Skeletal muscle satellite cell (primary cell): ENCODE measurements around the gene TSHZ2.

Experiments
- H3K27me3 ChIP-seq: 2 replicates; pipeline ENCODE4 v1.7.0; 2013; ENCODE audit warnings: low read length; ENCODE audit not compliant: control insufficient read depth, insufficient read depth
- H3K36me3 ChIP-seq: 2 replicates; pipeline ENCODE4 v1.7.0; 2013; ENCODE audit warnings: mild to moderate bottlenecking, control low read depth, low read length; ENCODE audit not compliant: insufficient read depth
- H3K4me1 ChIP-seq: 2 replicates; pipeline ENCODE4 v1.7.0; 2013; ENCODE audit warnings: low read length; ENCODE audit not compliant: control insufficient read depth, insufficient read depth
- H3K4me2 ChIP-seq: 2 replicates; pipeline ENCODE4 v1.7.0; 2013; ENCODE audit warnings: mild to moderate bottlenecking, low read length
- H3K4me3 ChIP-seq: 2 replicates; pipeline ENCODE4 v1.7.0; 2013; ENCODE audit warnings: low read length
- H3K9ac ChIP-seq: 2 replicates; pipeline ENCODE4 v1.7.0; 2013; ENCODE audit warnings: mild to moderate bottlenecking, low read depth, low read length, moderate library complexity
- H3K9me3 ChIP-seq: replicated peaks from 2 replicates; pipeline ENCODE4 v1.7.0; 2013; ENCODE audit warnings: mild to moderate bottlenecking, control low read depth, low read length

Gene TSHZ2

DNA sequence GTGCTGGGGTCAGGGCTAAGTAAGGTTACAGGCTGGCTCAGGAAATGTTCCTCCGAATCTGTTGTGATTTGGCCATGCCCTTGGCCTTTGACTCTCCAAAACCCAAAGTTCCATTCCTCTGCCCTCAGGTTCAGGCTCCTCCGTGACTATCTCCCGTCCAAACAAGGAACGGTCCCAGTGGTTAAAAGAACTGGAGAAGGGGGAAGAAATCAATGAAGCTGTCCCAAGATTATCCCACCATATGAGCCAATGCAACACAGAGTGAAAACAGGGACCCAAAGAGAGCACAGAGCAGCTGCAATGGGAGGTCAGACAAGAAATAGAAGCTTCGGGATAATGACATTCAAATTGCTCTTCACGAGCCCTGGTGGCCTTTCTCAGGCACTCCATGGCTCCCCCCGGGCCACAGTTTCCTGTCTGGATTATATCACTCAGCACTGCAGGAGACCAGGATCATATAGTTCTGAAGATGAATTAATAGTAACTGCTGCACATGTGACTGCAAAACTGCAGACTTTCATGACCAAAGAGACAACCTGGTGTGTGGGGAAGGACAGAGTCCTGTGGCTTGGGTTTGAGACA is 410.2 kb downstream of the TSHZ2 start:
- no peak overlapping the region for H3K9ac ChIP-seq
- no peak overlapping the region for H3K4me3 ChIP-seq
- no peaks in the 10 kb centered on the region for H3K9me3 ChIP-seq

DNA sequence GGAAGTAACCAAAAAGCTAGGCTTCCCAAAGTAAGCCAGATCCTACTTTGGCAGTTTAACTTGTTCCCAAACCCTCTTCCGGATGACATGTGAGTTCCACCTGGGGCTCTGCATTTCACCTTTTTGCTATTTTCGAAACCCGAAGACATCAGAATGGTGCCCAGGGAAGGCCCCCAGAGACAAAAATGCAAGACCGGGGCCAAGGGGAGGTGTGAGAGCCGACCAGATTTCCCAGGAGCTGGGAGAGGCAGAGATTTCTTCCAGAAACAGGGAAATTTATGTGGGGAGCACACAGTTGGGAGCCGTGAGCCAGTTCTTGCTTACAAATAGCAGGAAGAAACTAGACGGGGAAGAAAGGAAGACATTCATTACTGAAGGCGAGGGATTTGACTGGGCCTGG is 411.8 kb downstream of the TSHZ2 start:
- no peak overlapping the region for H3K4me3 ChIP-seq
- H3K4me1 ChIP-seq, result no peaks in the 10 kb centered on the region
- no peaks in the 10 kb centered on the region for H3K36me3 ChIP-seq
- no peaks in the 10 kb centered on the region for H3K27me3 ChIP-seq
- H3K4me2 ChIP-seq, result no peak overlapping the region
- no peak overlapping the region for H3K9ac ChIP-seq
- no peaks in the 10 kb centered on the region for H3K9me3 ChIP-seq

More for the DNA sequence above, 410.2 kb downstream of the TSHZ2 start:
- no peaks in the 10 kb centered on the region for H3K27me3 ChIP-seq
- no peak overlapping the region for H3K4me2 ChIP-seq
- H3K4me1 ChIP-seq, result no peaks in the 10 kb centered on the region
- H3K36me3 ChIP-seq, result no peaks in the 10 kb centered on the region

DNA sequence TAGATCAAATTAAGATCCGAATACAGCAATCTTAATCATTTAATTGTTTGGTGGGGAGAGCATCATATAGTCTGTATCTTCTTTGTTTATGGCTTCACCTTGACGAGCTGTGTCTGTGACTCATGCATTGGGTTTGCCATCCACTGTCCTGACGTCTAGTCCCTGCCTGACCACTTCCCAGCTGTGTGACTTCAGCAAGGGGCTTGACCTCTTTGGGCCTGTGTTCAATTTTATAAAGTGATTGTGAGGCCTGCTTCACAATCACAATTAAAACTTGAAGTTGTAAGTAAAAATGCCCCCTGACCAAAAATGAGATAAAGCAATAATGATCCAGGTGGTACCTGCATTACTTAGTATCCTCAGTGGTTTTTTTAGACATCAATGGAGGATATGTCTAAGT is 412.2 kb downstream of the TSHZ2 start:
- no peaks in the 10 kb centered on the region for H3K9me3 ChIP-seq
- H3K4me2 ChIP-seq, result no peak overlapping the region
- peaks cover 4% of the 10 kb centered on the region for H3K27me3 ChIP-seq
- no peak overlapping the region for H3K4me3 ChIP-seq
- no peak overlapping the region for H3K9ac ChIP-seq
- H3K4me1 ChIP-seq, result no peaks in the 10 kb centered on the region
- no peaks in the 10 kb centered on the region for H3K36me3 ChIP-seq

DNA sequence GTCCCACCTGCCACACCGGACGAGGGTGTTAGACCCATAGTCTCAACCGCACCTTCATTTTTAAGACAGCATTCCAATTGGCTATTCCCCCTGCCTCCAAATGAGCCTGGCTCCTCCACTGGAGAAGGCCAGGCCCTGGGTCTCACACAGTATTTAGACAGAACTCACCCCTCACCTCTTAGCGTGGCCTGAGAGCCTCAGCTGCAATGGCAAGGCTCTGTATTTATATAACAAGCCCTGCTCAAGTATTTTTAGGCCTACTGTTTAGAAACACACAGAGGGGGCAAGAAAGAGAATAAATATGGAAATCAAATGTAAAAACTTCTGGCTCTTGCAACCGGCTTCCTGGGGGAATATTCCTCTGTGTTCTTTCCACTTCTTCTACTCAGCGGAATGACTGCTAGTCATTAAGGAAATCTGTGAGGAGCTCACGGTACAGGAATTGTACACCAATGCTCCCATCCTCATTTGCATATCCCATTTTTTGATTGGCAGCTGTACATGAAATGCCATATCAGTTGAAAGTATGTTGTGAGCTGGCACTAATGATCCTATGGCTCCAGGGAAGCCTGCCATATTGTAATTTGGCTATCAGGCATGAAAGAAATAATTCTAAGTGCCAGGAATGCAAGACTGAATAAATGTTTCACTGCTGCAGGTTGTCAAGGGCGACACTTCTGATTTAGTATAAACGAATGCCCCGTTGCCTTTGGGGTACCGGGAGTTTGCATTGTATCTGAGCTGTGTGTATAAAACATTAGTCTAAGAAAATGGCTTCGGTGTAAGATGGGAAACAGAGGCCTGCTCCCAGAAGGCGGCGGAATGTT is 414.0 kb downstream of the TSHZ2 start:
- Histone ChIP-seq H3K9me3 (no peaks in the 10 kb centered on the region), H3K4me1 (no peaks in the 10 kb centered on the region), H3K4me3 (no peak overlapping the region), H3K4me2 (no peak overlapping the region), H3K9ac (no peak overlapping the region), H3K36me3 (no peaks in the 10 kb centered on the region), H3K27me3 (peaks cover 6% of the 10 kb centered on the region)

DNA sequence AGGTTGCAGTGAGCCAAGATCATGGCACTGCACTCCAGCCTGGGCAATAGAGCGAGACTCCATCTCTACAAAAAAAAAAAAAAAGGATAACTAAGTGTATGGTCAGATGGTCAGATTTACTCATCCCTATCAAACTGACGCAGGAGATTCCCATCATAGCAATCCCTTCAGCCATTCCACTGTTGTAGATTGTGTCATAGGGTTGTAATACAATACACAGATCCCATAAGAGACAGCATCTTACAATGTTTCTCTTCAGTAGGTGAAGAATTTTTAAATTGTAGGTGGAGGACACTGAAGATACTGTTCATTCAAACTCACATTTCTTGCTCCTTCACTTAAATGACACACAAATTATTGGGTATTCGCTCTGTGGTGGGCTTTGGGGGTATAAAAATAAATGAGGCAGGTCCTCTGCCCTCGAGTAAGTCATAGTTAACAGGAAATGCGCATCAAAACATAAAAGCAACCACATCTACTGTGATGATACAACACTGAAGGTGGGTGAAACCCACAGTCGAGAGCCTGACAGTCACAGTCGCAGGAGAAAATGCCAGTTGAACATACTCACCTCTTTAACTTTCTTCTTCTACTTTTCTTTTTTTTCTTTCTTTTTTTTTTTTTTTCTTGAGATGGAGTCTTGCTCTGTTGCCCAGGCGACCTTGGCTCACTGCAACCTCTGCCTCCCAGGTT is 416.0 kb downstream of the TSHZ2 start:
- Histone ChIP-seq H3K9me3 (no peaks in the 10 kb centered on the region), H3K4me1 (no peaks in the 10 kb centered on the region), H3K36me3 (no peaks in the 10 kb centered on the region), H3K4me2 (no peak overlapping the region), H3K4me3 (no peak overlapping the region), H3K27me3 (peaks cover 6% of the 10 kb centered on the region), H3K9ac (no peak overlapping the region)

DNA sequence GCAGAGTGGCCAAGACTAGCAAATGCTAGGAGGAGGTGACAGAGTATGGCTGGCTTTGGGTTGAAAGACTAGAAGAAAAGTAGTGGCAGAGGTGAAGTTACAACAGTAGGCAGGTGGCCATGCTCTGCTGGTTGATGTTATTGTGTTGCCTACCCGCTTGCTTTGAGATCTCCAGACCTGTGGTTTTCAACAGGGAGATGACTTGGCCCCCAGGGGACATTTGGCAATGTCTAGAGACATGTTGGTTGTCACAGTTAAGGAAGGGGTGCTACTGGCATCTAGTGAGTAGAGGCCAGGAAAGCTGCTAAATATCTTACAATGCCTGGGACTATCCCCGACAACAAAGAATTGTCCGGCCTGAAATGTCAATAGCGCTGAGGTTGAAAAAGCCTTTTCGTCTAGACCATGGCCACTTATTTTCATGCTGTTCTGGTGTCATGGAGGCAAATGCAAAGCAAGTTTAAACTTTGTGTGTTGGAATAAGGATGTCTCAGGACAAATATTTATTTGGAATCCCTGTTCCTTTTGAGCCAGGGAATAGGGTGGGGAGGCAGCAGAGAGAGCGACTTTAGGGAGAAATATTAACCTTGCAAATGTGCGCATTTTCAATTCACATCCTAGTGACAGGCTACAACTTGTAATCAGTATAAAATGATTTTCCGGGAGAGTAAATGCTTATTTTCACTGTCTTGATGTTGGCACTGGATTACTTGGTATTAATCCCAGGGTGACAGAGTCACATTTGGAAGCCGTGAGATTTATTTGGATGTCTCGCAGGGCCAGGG is 417.6 kb downstream of the TSHZ2 start:
- Histone ChIP-seq H3K27me3 (peaks cover 6% of the 10 kb centered on the region), H3K4me2 (no peak overlapping the region), H3K4me1 (no peaks in the 10 kb centered on the region), H3K9ac (no peak overlapping the region), H3K4me3 (no peak overlapping the region), H3K9me3 (no peaks in the 10 kb centered on the region), H3K36me3 (no peaks in the 10 kb centered on the region)

DNA sequence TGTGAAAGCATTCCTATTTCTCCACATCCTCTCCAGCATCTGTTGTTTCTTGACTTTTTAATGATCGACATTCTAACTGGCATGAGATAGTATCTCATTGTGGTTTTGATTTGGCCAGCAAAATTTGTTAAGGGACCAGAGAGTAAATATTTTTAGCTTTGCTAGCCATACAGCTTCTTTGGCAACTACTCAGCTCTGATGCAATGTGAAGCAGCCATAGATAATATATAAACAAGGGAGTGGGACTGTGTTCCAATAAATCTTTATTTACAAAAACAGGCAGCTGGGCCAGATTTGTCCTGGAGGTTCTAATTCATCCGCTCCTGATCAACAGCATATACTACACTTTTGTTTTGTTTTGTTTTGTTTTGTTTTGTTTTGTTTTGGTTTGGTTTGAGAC is 418.6 kb downstream of the TSHZ2 start:
- no peaks in the 10 kb centered on the region for H3K36me3 ChIP-seq
- H3K4me2 ChIP-seq, result no peak overlapping the region
- peaks cover 6% of the 10 kb centered on the region for H3K27me3 ChIP-seq

DNA sequence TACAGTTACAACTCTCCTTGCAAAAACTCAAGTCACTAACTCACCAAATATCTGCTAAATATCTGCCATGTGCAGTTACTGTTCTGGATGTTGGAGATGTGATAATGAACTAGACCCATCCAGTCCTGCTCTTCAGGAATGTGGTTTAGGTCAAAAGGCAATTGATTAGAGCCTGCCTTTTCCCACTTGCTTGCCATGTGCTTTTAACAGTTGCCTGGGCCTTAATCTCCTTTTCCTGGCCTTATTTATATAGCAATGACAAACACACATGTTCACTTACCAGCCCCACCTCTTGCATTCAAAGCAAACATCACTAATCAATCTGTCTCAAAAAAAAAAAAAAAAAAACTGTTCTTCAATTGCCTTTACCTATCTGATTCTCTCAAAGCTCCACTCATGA is 422.3 kb downstream of the TSHZ2 start:
- H3K9ac ChIP-seq, result no peak overlapping the region
- H3K4me2 ChIP-seq, result no peak overlapping the region
- H3K36me3 ChIP-seq, result no peaks in the 10 kb centered on the region
- H3K27me3 ChIP-seq, result peaks cover 2% of the 10 kb centered on the region
- no peak overlapping the region for H3K4me3 ChIP-seq
- no peaks in the 10 kb centered on the region for H3K4me1 ChIP-seq
- H3K9me3 ChIP-seq, result no peaks in the 10 kb centered on the region

More for the DNA sequence above, 418.6 kb downstream of the TSHZ2 start:
- no peaks in the 10 kb centered on the region for H3K4me1 ChIP-seq
- H3K9ac ChIP-seq, result no peak overlapping the region
- no peaks in the 10 kb centered on the region for H3K9me3 ChIP-seq
- H3K4me3 ChIP-seq, result no peak overlapping the region

DNA sequence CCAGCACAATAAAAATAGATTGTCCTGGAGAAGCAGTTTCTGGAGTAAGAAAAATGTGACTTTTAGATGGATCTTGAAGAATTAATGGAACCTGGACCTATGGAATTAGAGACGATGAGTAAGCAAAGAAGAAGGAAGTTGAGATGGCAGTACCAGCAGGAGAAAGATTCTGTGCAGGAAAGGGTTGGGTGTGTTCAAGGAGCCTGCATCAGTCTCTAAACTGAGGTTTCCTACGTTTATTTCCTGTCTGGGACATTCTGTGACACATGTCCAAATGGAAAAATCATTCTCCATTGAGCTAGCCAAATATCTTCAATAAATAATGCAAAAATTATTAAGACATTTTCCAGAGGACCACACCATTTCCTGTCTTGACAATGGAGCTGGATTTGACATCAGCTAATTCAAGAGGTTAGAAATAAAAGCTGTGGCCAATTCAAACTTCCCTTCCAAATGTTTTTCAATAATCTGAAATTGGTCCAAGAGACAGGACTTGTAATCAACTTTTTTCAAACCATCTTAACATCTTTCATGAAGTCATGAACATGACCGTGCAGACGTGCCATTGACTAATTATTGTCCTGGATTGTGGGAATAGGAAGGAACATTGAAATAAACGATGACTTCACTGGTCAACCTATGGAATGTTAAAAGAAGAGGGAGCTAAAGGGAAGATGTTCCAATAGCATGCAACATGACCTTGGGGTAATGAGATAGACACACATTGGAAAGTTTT is 423.2 kb downstream of the TSHZ2 start:
- no peaks in the 10 kb centered on the region for H3K4me1 ChIP-seq
- no peaks in the 10 kb centered on the region for H3K27me3 ChIP-seq
- H3K9ac ChIP-seq, result no peak overlapping the region
- no peak overlapping the region for H3K4me2 ChIP-seq
- no peaks in the 10 kb centered on the region for H3K36me3 ChIP-seq
- no peak overlapping the region for H3K4me3 ChIP-seq
- no peaks in the 10 kb centered on the region for H3K9me3 ChIP-seq

DNA sequence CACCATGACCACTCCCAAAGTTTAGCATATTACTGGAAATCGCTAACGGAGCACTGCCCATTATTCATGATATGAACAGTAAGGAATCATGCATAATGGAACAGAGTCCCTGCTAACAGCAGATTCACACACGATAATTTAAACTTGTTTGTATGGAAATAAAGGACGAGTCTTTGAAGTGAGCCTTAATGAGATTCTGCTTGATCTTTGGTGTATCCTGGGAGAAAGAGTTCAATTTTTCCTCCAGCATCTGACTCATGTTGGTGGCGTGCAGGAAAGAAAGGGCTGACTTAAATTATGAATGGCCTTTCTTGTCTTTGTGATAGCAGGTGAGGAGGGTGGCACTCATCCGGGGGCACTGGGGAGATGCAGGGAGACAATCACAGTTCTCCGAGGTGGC is 426.9 kb downstream of the TSHZ2 start:
- H3K4me2 ChIP-seq, result no peak overlapping the region
- H3K4me3 ChIP-seq, result no peak overlapping the region

More for the DNA sequence above, 426.9 kb downstream of the TSHZ2 start:
- no peaks in the 10 kb centered on the region for H3K4me1 ChIP-seq
- no peaks in the 10 kb centered on the region for H3K27me3 ChIP-seq
- H3K9ac ChIP-seq, result no peak overlapping the region
- no peaks in the 10 kb centered on the region for H3K9me3 ChIP-seq
- no peaks in the 10 kb centered on the region for H3K36me3 ChIP-seq
